H9 (cell line): Measurements from ENCODE around the gene KRT80. TPM values are rescaled to one million over a fixed set of nuclear protein-coding genes. Genes with fewer than 3 reads are reported as not detected.

Experiments
- DNase-seq: peaks from one replicate; pipeline ENCODE4 v3.0.0-alpha.2; 2017
- H2AFZ ChIP-seq: one replicate; pipeline ENCODE4 v1.6.1; 2013; ENCODE audit warnings: mild to moderate bottlenecking, low read length, control low read depth, moderate library complexity
- H2AK5ac ChIP-seq: 2 replicates; pipeline ENCODE4 v1.6.1; 2013; ENCODE audit warnings: low read length, control low read depth, mixed read lengths; ENCODE audit not compliant: insufficient read length
- H2BK120ac ChIP-seq: one replicate; pipeline ENCODE4 v1.6.1; 2013; ENCODE audit warnings: low read depth, mild to moderate bottlenecking, low read length, control low read depth, inconsistent platforms; ENCODE audit not compliant: poor library complexity, severe bottlenecking
- H2BK12ac ChIP-seq: 2 replicates; pipeline ENCODE4 v1.6.1; 2013; ENCODE audit warnings: low read length, control low read depth, mixed read lengths, low read depth; ENCODE audit not compliant: insufficient read length
- H2BK15ac ChIP-seq: 2 replicates; pipeline ENCODE4 v1.6.1; 2013; ENCODE audit warnings: low read depth, low read length, control low read depth
- H2BK20ac ChIP-seq: one replicate; pipeline ENCODE4 v1.6.1; 2013; ENCODE audit warnings: low read depth, mild to moderate bottlenecking, low read length, control low read depth, inconsistent platforms; ENCODE audit not compliant: poor library complexity, severe bottlenecking
- H2BK5ac ChIP-seq: 2 replicates; pipeline ENCODE4 v1.6.1; 2013; ENCODE audit warnings: low read length, control low read depth, mixed read lengths; ENCODE audit not compliant: insufficient read length
- H3K14ac ChIP-seq: 2 replicates; pipeline ENCODE4 v1.6.1; 2013; ENCODE audit warnings: low read length, control low read depth; ENCODE audit not compliant: insufficient read depth
- H3K18ac ChIP-seq: 2 replicates; pipeline ENCODE4 v1.6.1; 2013; ENCODE audit warnings: low read depth, mild to moderate bottlenecking, mixed read lengths, low read length, control low read depth; ENCODE audit not compliant: insufficient read length
- H3K23ac ChIP-seq: 2 replicates; pipeline ENCODE4 v1.6.1; 2013; ENCODE audit warnings: low read length, control low read depth, mixed read lengths, low read depth; ENCODE audit not compliant: insufficient read length
- H3K23me2 ChIP-seq: 2 replicates; pipeline ENCODE4 v1.6.1; 2013; ENCODE audit warnings: low read depth, mild to moderate bottlenecking, mixed read lengths, low read length, control low read depth; ENCODE audit not compliant: insufficient read length, poor library complexity, severe bottlenecking
- H3K27ac ChIP-seq: 2 replicates; pipeline ENCODE4 v1.5.1; 2013; ENCODE audit warnings: low read length, control low read depth, mixed read lengths, low read depth; ENCODE audit not compliant: insufficient read length
- H3K27me3 ChIP-seq: 2 replicates; pipeline ENCODE4 v1.6.1; 2013; ENCODE audit warnings: low read length, control low read depth, inconsistent platforms; ENCODE audit not compliant: insufficient read depth
- H3K4ac ChIP-seq: 2 replicates; pipeline ENCODE4 v1.6.1; 2013; ENCODE audit warnings: low read depth, mild to moderate bottlenecking, control low read depth, inconsistent platforms, low read length, moderate library complexity
- H3K4me1 ChIP-seq: 2 replicates; pipeline ENCODE4 v1.6.1; 2013; ENCODE audit warnings: low read length, control low read depth, inconsistent platforms; ENCODE audit not compliant: insufficient read depth
- H3K4me2 ChIP-seq: 2 replicates; pipeline ENCODE4 v1.6.1; 2013; ENCODE audit warnings: low read length, control low read depth, mixed read lengths; ENCODE audit not compliant: insufficient read length, insufficient read depth
- H3K56ac ChIP-seq: 2 replicates; pipeline ENCODE4 v1.6.1; 2013; ENCODE audit warnings: low read depth, mild to moderate bottlenecking, mixed read lengths, low read length, control low read depth; ENCODE audit not compliant: insufficient read length
- H3K79me1 ChIP-seq: 2 replicates; pipeline ENCODE4 v1.6.1; 2013; ENCODE audit warnings: low read depth, mild to moderate bottlenecking, moderate library complexity, low read length, control low read depth, inconsistent platforms; ENCODE audit not compliant: insufficient read depth, poor library complexity, severe bottlenecking
- H3K79me2 ChIP-seq: 2 replicates; pipeline ENCODE4 v1.6.1; 2013; ENCODE audit warnings: low read length, control low read depth, inconsistent platforms; ENCODE audit not compliant: insufficient read depth
- H3K9ac ChIP-seq: 2 replicates; pipeline ENCODE4 v1.6.1; 2013; ENCODE audit warnings: low read length, control low read depth, mixed read lengths; ENCODE audit not compliant: insufficient read length; ENCODE audit errors: extremely low read depth
- H3K9me3 ChIP-seq: one replicate; pipeline ENCODE4 v1.6.1; 2013; ENCODE audit warnings: low read depth, low read length, inconsistent platforms; ENCODE audit not compliant: control insufficient read depth
- H3T11ph ChIP-seq: one replicate; pipeline ENCODE4 v1.6.1; 2013; ENCODE audit warnings: mild to moderate bottlenecking, low read length, control low read depth, inconsistent platforms
- H4K20me1 ChIP-seq: one replicate; pipeline ENCODE4 v1.6.1; 2013; ENCODE audit not compliant: control insufficient read depth, insufficient read length, insufficient read depth
- H4K5ac ChIP-seq: 2 replicates; pipeline ENCODE4 v1.6.1; 2013; ENCODE audit warnings: low read depth, mild to moderate bottlenecking, mixed read lengths, low read length, control low read depth; ENCODE audit not compliant: insufficient read length
- H4K8ac ChIP-seq: replicated peaks from 2 replicates; pipeline ENCODE4 v1.6.1; 2013; ENCODE audit warnings: low read length, control low read depth, mixed read lengths, low read depth; ENCODE audit not compliant: insufficient read length
- H4K91ac ChIP-seq: 2 replicates; pipeline ENCODE4 v1.6.1; 2013; ENCODE audit warnings: low read depth, mild to moderate bottlenecking, moderate library complexity, mixed read lengths, low read length, control low read depth; ENCODE audit not compliant: insufficient read length
- H3K27ac Mint-ChIP-seq, 3 experiments: 2 replicates in 2 of 3; 3 replicates in 1 of 3; pipeline ENCODE4 v1.8.0; 2020 to 2021; ENCODE audit warnings: mixed read lengths in 3 of 3, mild to moderate bottlenecking in 1 of 3, moderate library complexity in 1 of 3
- H3K27me3 Mint-ChIP-seq: 2 replicates; pipeline ENCODE4 v1.8.0; 2021; ENCODE audit warnings: low read depth, mild to moderate bottlenecking, moderate library complexity, mixed read lengths
- H3K36me3 Mint-ChIP-seq, 3 experiments: 2 replicates in 2 of 3; 3 replicates in 1 of 3; pipeline ENCODE4 v1.8.0; 2020 to 2021; ENCODE audit warnings: low read depth in 3 of 3, mixed read lengths in 3 of 3; ENCODE audit not compliant: insufficient read depth in 1 of 3
- H3K4me1 Mint-ChIP-seq, 2 experiments: 2 replicates each; pipeline ENCODE4 v1.8.0; 2020; ENCODE audit warnings: mixed read lengths in 2 of 2
- H3K4me3 Mint-ChIP-seq, 2 experiments: 2 replicates in 1 of 2; 3 replicates in 1 of 2; pipeline ENCODE4 v1.8.0; 2020 to 2021; ENCODE audit warnings: mild to moderate bottlenecking in 2 of 2, mixed read lengths in 2 of 2, moderate library complexity in 1 of 2
- H3K9me3 Mint-ChIP-seq, 2 experiments: 2 replicates in 1 of 2; 3 replicates in 1 of 2; pipeline ENCODE4 v1.8.0; 2020; ENCODE audit warnings: mild to moderate bottlenecking in 2 of 2, mixed read lengths in 2 of 2, moderate library complexity in 1 of 2
- WGBS: extraction: QIAGEN DNeasy Blood & Tissue Kit; methylation state at CpG from one replicate; pipeline ENCODE4 v1.1.7; 2013; ENCODE audit warnings: missing lambda C conversion rate, low lambda C conversion rate, mixed read lengths; ENCODE audit not compliant: insufficient read length; ENCODE audit errors: extremely low coverage; 5-methylcytosine and 5-hydroxymethylcytosine counted together
- total RNA-seq: library from RNA; stranded (reverse); gene quantifications from 2 replicates; pipeline ENCODE4 v1.2.1, GENCODE V29; 2021
- TF ChIP-seq, protein P1 (sequence below): fragments of 200-600 bp; sonication (generic); conservative IDR thresholded peaks from 3 replicates; pipeline ENCODE4 v1.8.0; 2021; ENCODE audit warnings: antibody characterized with exemption, mild to moderate bottlenecking

Gene KRT80
- total RNA-seq, 1 experiment from 2014 or later, result not detected

DNA sequence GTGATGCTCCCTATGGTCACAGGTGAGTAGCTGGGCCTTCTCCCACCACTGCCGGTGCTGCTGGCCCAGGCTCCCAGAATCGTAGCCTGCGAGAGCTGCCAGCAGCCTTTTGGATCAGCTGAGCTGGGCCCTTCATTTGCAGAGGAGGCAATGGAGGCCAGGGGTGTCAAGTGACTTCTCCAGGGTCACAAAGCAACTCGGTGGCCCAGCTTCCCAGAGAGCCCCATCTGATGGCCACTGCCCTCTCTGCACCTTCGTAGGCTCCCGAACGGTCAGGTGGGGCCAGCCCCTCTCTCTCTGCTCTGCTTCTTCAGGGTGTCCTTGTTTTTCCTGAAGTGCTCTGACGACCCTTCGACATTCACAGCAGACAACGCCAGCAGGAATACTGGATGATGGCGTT lies 4.6 kb downstream of the KRT80 start:
- no peak overlapping the region for H3K4me2 ChIP-seq

More for the DNA sequence above, 4.6 kb downstream of the KRT80 start:
- no peak overlapping the region for H3K56ac ChIP-seq
- no peak overlapping the region for H3T11ph ChIP-seq
- WGBS, result no CpG with 5 or more reads among the region's 11 CpGs
- TF ChIP-seq, protein P1, sequence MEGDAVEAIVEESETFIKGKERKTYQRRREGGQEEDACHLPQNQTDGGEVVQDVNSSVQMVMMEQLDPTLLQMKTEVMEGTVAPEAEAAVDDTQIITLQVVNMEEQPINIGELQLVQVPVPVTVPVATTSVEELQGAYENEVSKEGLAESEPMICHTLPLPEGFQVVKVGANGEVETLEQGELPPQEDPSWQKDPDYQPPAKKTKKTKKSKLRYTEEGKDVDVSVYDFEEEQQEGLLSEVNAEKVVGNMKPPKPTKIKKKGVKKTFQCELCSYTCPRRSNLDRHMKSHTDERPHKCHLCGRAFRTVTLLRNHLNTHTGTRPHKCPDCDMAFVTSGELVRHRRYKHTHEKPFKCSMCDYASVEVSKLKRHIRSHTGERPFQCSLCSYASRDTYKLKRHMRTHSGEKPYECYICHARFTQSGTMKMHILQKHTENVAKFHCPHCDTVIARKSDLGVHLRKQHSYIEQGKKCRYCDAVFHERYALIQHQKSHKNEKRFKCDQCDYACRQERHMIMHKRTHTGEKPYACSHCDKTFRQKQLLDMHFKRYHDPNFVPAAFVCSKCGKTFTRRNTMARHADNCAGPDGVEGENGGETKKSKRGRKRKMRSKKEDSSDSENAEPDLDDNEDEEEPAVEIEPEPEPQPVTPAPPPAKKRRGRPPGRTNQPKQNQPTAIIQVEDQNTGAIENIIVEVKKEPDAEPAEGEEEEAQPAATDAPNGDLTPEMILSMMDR, result no peak
- no peaks in the 10 kb centered on the region for H4K20me1 ChIP-seq
- no peak overlapping the region for H3K23ac ChIP-seq
- no peak overlapping the region for H2BK12ac ChIP-seq
- H3K18ac ChIP-seq, result no peak overlapping the region
- no peaks in the 10 kb centered on the region for H3K79me1 ChIP-seq
- H4K8ac ChIP-seq, result no peak overlapping the region
- H4K91ac ChIP-seq, result no peak overlapping the region
- H2AFZ ChIP-seq, result no peak overlapping the region
- peaks cover 2% of the 10 kb centered on the region; the same call in 1 of the 2 replicates for H3K4me1 ChIP-seq
- no peaks in the 10 kb centered on the region; a peak in 1 of 5 replicates for H3K9me3 Mint-ChIP-seq
- H3K36me3 Mint-ChIP-seq, result no peaks in the 10 kb centered on the region
- no peaks in the 10 kb centered on the region for H3K9me3 ChIP-seq
- no peaks in the 10 kb centered on the region for H3K23me2 ChIP-seq
- H3K27me3 Mint-ChIP-seq, result peaks cover 6% of the 10 kb centered on the region
- no peaks in the 10 kb centered on the region for H3K79me2 ChIP-seq
- no peak overlapping the region for H3K9ac ChIP-seq
- H3K27ac Mint-ChIP-seq, result no peak overlapping the region
- no peak overlapping the region for H4K5ac ChIP-seq
- H3K4me3 Mint-ChIP-seq, result no peak overlapping the region
- no peak overlapping the region for H2BK20ac ChIP-seq
- no peak overlapping the region for H2AK5ac ChIP-seq
- H3K4me1 Mint-ChIP-seq, result peaks cover 25 to 53% of the 10 kb centered on the region in 2 experiments
- H3K4ac ChIP-seq, result no peak overlapping the region
- H2BK15ac ChIP-seq, result no peak overlapping the region
- no peaks in the 10 kb centered on the region for H3K27me3 ChIP-seq
- no peak overlapping the region for H2BK5ac ChIP-seq
- H3K27ac ChIP-seq, result no peak overlapping the region
- peak; percentile 60 for DNase-seq
- H2BK120ac ChIP-seq, result no peak overlapping the region
- H3K14ac ChIP-seq, result no peak overlapping the region
